HEK293 (cell line): ENCODE measurements around the gene EIF4E.

Experiments used
- ZFHX2 ChIP-seq: fragments of 450-650 bp; formaldehyde crosslinking; conservative IDR thresholded peaks from 2 replicates; pipeline ENCODE4 v1.5.1; 2016; ENCODE audit warnings: missing biosample characterization, missing genetic modification characterization
- ZNF133 ChIP-seq: fragments of 450-650 bp; formaldehyde crosslinking; IDR thresholded peaks from 2 replicates; pipeline ENCODE4 v1.5.1; 2016; ENCODE audit warnings: missing biosample characterization, missing genetic modification characterization
- ZNF274 ChIP-seq, 2 experiments: fragments of 200-500 bp in 1 of 2; fragments of 450-650 bp in 1 of 2; sonication (Bioruptor generic) in 1 of 2; formaldehyde crosslinking in 1 of 2; IDR thresholded peaks; 2 replicates each; pipeline versions ENCODE4 v1.5.1 to v1.6.1; 2014 to 2016; ENCODE audit warnings: borderline replicate concordance in 1 of 2, inconsistent platforms in 1 of 2, low read length in 1 of 2, missing biosample characterization in 1 of 2, missing genetic modification characterization in 1 of 2
- ZNF776 ChIP-seq: fragments of 450-650 bp; formaldehyde crosslinking; IDR thresholded peaks from 2 replicates; pipeline ENCODE4 v1.5.0; 2017; ENCODE audit warnings: missing biosample characterization, missing genetic modification characterization, borderline replicate concordance
- ZNF785 ChIP-seq: fragments of 450-650 bp; formaldehyde crosslinking; IDR thresholded peaks from 2 replicates; pipeline ENCODE4 v1.5.1; 2016; ENCODE audit warnings: missing biosample characterization, missing genetic modification characterization
- TF ChIP-seq, protein P1 (sequence below): fragments of 450-650 bp; formaldehyde crosslinking; IDR thresholded peaks from 2 replicates; pipeline ENCODE4 v1.5.1; 2016; ENCODE audit warnings: missing biosample characterization, missing genetic modification characterization

DNA sequence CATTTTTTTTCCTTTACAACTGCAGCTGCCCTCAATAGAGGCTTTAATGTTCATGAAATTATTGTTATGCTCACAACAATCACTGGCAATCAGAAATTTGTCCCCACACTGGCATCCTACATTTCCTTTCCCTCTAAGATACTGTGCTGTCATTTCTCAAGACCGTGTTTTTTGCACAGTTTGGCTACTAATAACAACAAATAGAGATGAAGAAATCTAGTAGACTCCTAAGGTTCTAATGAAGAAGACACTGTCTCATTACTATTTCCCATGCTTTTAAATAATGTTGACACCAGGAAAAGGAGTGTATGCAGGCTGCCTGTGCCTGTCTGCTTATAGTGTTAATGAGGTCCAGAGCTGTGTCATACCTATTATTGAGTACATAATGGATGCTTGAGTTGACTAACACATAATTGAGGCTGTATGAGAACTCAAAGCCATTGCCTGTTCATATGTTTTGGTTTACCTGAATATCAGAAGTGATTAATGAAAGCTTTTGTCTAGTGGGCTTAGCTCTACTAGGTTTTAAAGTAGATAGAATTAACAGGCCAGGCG lies 1.5 kb upstream of the EIF4E start:
- no peak for TF ChIP-seq ZNF776 (tag by site-specific recombination)
- TF ChIP-seq ZNF785 (tag by site-specific recombination): no peak
- no peak for TF ChIP-seq ZNF133 (tag by site-specific recombination)
- TF ChIP-seq ZNF274 (IDR thresholded peaks at IDR 0.05; ENCODE audit: low read length): no peak
- no peak for TF ChIP-seq ZNF274 (tag by site-specific recombination; IDR thresholded peaks at IDR 0.05; ENCODE audit: borderline replicate concordance)
- TF ChIP-seq, protein P1, sequence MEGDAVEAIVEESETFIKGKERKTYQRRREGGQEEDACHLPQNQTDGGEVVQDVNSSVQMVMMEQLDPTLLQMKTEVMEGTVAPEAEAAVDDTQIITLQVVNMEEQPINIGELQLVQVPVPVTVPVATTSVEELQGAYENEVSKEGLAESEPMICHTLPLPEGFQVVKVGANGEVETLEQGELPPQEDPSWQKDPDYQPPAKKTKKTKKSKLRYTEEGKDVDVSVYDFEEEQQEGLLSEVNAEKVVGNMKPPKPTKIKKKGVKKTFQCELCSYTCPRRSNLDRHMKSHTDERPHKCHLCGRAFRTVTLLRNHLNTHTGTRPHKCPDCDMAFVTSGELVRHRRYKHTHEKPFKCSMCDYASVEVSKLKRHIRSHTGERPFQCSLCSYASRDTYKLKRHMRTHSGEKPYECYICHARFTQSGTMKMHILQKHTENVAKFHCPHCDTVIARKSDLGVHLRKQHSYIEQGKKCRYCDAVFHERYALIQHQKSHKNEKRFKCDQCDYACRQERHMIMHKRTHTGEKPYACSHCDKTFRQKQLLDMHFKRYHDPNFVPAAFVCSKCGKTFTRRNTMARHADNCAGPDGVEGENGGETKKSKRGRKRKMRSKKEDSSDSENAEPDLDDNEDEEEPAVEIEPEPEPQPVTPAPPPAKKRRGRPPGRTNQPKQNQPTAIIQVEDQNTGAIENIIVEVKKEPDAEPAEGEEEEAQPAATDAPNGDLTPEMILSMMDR (tag by site-specific recombination): no peak
- no peak for TF ChIP-seq ZFHX2
